GM19328 (cell line): ENCODE measurements around the gene TMEM62.

Source experiments
- ATAC-seq: cut with Tn5 transposase; IDR thresholded peaks from one replicate; pipeline ENCODE4 v1.9.1; 2021; ENCODE audit warnings: mild to moderate bottlenecking, moderate library complexity; ENCODE audit not compliant: unreplicated experiment

Gene TMEM62

GRCh38 chr15:43133430-43134156, at the start of gene TMEM62:
Gene TMEM62 (plus strand): TSS chr15:43133586. CDS start chr15:43133803, 217 bp downstream.
- peak; percentile 90 for ATAC-seq

GRCh38 chr15:43085921-43086320, 47.5 kb upstream of the TMEM62 start:
- no peak for ATAC-seq

- ATAC-seq, result no peak
These were observed 46.8 kb upstream of the TMEM62 start for GRCh38 chr15:43086551-43086950.

- no peak for ATAC-seq
These were observed 41.5 kb upstream of the TMEM62 start for GRCh38 chr15:43091859-43092258.

- ATAC-seq, result no peak
These were observed 40.4 kb upstream of the TMEM62 start for GRCh38 chr15:43093026-43093425.

- ATAC-seq, result no peak
These were observed 38.9 kb upstream of the TMEM62 start for GRCh38 chr15:43094416-43095030.

GRCh38 chr15:43095243-43095642, 38.1 kb upstream of the TMEM62 start:
- ATAC-seq, result no peak

- ATAC-seq, result no peak
These were observed 37.6 kb upstream of the TMEM62 start for GRCh38 chr15:43095708-43096347.

- ATAC-seq, result no peak
These were observed 37.0 kb upstream of the TMEM62 start for GRCh38 chr15:43096411-43096810.

- ATAC-seq, result no peak
These were observed 34.1 kb upstream of the TMEM62 start for GRCh38 chr15:43099105-43099845.

- ATAC-seq, result no peak
These were observed 32.4 kb upstream of the TMEM62 start for GRCh38 chr15:43100971-43101370.

- ATAC-seq, result no peak
These were observed 31.2 kb upstream of the TMEM62 start for GRCh38 chr15:43102187-43102586.

GRCh38 chr15:43103907-43104306, 29.5 kb upstream of the TMEM62 start:
- no peak for ATAC-seq

- ATAC-seq, result no peak
These were observed 29.0 kb upstream of the TMEM62 start for GRCh38 chr15:43104426-43104825.

GRCh38 chr15:43105077-43105736, 28.2 kb upstream of the TMEM62 start:
- no peak for ATAC-seq

- peak; percentile 81 for ATAC-seq
These were observed 27.5 kb upstream of the TMEM62 start, which contains the start of gene UBR1 for GRCh38 chr15:43105778-43106485. Gene UBR1 (minus strand): TSS chr15:43106038. CDS start chr15:43106022, 16 bp downstream.

- no peak for ATAC-seq
These were observed 26.9 kb upstream of the TMEM62 start for GRCh38 chr15:43106486-43106829.

GRCh38 chr15:43107751-43108150, 25.6 kb upstream of the TMEM62 start:
- no peak for ATAC-seq

- no peak for ATAC-seq
These were observed 22.0 kb upstream of the TMEM62 start for GRCh38 chr15:43111354-43111753.

GRCh38 chr15:43118286-43118685, 15.1 kb upstream of the TMEM62 start:
- no peak for ATAC-seq
